Activated naive CD4-positive, alpha-beta T cell treated with Interleukin-2 at 50 U/mL for 16 hours (primary cell): Measurements from ENCODE around the gene KCNH1.
A peak's percentile ranks its signal among the peaks of the same experiment; 100 is the strongest.
"Not testable (repeated sequence)": the region's sequence is repeated elsewhere in the genome, so short reads cannot be mapped to it uniquely, and the experiment has no call there.

Experiments
- DNase-seq: peaks from one replicate; pipeline ENCODE4 v3.0.0-alpha.2; 2020

Gene KCNH1

DNA sequence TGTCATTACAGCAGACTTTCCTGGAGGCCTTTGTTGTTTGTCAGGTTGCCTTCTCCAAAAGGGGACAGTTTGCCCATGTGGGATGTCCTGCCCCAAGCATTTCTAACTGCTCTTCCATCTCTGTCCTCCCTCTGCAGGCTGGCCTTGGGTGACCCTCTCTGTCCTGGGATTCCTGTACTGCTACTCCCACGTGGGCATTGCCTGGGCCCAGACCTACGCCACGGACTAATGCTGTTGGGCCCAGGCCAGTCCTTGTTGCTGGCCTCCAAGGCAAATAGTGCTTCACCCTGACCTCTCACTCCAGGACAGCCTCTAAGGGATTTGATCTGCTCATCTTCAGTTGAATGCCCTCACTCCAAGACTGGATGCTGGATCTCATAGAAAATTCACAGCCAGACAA lies 459.8 kb downstream of the KCNH1 start:
- no peak for DNase-seq

DNA sequence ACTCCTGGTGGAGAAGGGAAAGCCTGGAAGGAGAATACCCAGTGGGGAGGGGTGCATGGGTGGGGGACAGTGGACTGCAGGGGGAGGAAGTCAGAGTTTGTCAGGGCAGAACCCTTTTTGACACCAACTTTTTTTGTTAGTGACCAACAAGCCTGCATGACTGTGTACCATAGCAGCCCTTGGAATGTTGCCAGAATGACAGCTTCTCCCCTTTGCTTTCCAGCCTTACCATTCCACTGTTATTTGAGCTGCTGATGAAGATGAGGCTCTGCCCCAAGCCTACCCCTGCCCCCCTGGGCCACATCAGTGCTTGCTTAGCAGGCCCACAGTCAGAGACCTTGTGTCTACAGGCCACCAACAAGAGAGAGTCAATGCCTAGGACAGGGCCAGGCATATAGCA lies 464.0 kb downstream of the KCNH1 start:
- DNase-seq: no peak

DNA sequence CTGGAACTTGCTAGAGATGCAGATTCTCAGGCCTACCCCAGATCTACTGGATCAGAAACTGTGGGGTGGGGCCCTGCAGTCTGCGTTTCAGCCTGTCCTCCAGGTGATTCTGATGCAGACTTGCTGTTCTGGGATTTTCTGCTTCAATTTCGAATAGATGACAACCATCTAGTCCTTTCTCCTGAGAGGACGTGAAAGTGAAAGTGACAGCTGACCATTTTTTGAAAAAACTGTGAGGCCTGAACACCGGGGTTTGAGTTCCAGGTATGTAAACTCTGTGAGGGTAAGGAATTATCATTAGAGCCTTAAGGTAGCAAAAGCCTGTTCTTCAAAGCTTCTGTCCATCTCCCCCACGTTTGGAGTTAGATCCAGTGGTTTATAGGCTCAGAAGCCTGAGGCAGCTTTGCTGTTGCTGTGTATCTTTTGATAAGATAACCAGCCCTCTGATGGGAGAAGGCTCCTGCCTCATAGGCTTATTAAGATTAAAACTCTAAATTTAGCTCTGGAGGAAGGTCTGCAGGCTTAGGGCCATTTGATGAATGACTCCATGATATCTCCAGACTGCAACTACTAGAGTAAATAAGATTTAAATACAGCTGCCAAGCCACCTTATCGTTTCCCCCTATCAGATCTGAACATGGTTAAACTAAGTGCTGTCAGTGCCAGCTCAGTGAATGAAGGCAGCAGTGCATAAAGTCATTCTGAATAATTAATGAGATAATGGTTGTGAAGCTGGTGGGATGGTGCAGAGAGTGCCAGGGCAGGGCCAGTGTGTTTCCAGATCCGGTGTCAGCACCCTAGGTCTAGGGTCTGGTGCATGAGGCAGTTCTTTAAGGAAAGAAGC lies 470.0 kb downstream of the KCNH1 start:
- no peak for DNase-seq

DNA sequence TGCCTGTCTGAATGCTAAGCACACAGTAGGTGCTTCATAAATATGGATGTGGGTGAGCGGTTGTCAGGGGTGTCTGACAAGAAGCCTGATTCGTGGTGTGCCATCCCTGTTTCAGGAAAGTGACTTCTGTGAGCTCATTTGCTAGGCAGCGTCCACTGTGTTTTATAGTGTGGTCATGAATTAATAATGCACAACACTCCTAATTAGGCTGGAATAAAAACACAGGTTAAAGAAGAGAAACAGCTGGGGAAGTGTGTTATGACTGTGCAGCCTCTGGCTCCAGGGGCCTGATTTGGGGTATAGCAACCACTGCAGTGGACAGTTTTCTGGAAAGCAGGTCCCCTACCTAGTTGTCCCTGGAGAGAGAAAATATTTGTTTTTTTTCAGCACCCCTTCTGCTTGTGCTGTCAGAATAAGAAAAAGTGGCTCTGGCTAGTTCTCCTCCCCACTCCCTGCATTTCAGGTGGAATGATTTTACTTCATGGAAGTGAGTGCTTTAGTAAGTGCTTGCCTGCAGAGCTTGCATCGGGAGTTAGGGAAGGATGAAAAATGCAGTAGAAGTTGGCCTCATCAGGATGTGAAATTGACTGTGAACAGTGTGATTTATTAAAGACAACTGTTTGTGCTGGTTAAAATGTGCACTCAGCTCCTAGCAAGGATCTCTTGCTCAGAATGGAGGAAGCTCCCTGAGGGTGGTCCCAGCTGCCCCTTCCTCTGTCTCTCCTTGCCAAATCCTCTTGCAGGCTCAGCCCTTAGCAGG lies 471.5 kb downstream of the KCNH1 start:
- no peak for DNase-seq

DNA sequence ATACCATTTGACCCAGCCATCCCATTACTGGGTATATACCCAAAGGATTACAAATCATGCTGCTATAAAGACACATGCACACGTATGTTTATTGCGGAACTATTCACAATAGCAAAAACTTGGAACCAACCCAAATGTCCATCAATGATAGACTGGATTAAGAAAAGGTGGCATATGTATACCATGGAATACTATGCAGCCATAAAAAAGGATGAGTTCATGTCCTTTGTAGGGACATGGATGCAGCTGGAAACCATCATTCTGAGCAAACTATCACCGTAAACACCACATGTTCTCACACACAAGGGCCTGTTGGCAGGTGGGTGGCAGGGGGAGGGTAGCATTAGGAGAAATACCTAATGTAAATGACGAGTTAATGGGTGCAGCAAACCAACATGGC lies 472.4 kb downstream of the KCNH1 start:
- not testable (repeated sequence) for DNase-seq

DNA sequence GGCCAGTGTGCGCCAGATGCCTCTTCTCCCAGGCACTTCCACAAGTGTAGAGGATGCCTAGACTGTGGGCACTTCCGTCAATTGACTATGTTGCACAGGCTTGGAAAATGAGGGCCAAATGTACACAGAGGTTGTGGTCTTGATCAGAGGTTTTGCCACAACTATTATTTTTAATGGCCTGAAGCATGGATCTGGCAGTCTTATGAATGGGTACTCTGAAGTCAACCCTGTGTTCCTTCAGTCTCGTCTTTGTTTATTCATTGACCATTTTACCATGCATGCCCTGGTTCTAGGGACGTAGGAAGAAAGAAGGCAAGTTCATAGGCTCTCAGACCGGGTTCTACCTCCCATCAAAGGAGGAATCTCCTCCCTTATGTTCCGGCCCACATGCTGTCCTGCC lies 476.1 kb downstream of the KCNH1 start:
- no peak for DNase-seq

DNA sequence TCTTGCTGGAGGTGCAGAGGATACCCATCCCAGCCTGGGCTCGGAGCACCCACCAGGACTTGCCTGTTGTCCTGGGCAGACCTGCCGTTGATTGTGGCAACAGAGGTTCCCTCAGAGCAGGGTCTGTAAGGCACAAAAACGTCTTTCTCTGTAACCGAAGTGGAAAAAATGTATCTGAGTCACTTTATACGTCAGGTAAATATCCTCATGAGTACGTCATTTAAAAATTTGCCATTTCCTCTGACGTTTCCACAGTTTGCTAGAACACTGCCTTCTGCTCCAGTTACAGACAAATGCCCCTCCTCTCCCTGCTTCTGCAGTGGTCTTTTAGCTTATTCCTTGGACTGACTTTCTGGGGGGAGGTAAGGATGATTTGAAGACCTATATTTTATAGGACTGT lies 478.4 kb downstream of the KCNH1 start:
- no peak for DNase-seq

DNA sequence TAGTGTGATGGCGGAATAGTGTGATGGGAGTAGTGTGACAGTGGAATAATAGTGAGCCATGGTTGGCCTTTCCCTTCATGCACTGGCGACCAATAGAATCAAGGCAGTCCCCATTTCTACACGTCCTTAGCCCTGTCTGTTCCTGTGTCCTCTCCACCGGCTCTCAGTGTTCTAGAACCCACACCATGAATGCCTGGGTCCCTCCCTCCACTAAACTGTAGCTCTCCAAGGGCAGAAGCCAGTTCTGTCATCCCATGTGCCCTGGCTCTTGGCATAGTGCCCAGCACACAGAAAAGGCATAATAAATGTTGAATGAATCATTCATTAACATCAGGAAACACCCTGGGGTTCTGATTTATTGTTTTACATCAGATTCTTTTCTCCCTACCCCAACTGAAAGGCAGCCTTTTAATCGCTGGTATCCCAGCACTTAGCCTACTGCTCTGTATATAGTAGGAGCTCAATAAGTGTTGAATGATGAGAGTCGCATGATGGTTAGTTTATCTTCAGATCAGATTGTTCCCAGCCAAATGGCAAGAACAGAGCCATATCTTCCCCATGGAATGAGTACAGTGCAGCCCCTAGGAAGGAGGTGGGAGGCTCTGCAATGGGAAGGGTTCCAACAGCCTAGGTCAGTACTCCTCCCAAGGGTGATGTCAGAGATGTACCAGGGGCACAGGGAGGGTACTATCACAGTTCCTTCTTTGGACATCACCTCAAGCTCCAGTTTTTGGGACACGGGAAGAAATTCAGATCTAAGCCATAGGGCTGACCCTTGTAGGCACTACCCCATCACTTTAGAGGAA lies 479.6 kb downstream of the KCNH1 start:
- DNase-seq: peak; percentile 11

DNA sequence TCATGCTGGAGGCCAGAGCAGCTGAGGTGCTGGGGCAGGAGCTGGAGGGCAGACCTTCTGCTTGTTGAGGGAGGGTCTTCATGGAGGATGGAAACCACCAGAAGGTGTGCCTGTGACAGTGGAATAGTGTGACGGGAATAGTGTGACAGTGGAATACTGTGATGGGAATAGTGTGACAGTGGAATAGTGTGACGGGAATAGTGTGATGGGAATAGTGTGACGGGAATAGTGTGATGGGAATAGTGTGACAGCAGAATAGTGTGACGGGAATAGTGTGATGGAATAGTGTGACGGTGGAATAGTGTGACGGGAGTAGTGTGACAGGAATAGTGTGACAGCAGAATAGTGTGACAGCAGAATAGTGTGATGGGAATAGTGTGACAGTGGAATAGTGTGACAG lies 480.2 kb downstream of the KCNH1 start:
- no peak for DNase-seq

DNA sequence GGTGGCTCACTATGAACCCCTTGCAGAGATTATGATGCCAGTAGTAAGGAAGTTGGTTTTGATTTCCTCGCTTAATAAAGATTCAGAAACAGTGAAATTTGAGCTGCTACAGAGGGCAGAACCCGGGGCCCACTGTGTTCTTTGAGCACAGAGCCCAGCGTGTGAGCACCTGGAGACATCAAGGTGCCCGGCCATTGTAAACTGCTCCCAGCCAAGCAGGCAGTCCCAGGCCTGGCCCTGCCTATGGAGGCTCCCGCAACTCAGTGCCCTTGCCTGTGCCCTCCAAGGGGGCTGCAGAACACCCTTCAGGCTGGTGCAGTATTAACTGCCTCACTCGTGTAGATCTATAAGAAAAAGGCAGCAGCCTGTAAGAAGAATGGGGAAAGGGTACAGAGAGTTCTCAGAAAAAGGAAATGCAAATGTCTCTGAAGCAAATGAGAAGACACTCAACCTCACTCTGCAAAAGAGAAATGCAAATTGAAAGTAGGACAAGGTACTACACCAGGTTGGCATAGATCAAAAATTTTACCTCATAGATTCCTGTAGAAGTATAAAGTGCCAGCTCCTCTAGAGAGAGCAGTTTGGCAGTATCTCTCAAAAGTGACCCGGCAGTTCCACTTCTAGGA lies 481.5 kb downstream of the KCNH1 start:
- DNase-seq: no peak

DNA sequence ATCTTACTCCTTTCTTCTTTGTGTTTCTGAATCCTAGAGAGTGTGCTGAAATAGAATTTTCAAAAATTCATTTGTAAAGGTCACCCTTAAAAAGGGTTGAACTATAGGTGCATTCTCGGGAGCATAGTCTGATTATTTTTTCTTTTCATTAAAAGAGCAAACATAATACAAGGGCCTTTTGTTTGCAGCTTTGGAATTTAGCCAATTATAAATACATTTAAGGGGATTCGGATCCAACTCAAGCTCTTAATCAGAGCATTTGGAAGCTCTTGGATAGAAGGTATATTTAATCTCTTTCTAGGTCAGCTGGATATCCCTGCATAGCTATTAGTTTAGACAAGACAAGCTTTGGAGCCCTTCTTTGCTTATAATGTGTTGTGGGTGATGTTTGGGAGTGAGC lies 483.5 kb downstream of the KCNH1 start:
- no peak for DNase-seq

DNA sequence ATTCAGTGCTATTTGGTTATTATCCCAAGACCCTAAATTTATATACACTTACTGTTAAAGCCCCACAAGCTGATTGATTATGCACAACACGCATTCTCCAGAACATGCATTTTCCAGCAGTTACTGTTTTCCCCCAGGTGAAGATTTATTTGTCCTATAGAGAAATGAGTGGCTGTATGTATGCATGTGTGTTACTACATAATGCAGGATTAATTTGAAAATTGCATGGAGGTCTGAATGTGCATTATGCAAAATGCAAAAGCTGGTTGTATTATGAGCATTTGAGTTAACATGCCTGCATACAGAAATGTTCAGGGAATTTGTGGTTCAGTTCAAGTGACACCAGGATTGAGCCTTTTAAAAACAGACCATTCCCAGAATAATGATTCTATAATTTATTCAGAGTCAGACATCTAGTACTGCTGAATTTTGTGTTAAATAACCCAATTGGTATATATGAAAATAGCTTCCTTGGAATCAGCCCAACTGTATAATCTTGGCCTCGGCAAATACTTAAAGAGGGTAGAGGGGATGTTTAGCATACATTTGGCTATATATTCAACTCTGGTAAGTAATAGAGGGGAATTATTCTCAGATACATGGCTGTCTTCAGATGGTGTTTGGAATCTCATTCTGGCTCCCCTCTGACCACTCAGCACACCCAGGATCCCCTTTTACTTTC lies 485.2 kb downstream of the KCNH1 start:
- no peak for DNase-seq

DNA sequence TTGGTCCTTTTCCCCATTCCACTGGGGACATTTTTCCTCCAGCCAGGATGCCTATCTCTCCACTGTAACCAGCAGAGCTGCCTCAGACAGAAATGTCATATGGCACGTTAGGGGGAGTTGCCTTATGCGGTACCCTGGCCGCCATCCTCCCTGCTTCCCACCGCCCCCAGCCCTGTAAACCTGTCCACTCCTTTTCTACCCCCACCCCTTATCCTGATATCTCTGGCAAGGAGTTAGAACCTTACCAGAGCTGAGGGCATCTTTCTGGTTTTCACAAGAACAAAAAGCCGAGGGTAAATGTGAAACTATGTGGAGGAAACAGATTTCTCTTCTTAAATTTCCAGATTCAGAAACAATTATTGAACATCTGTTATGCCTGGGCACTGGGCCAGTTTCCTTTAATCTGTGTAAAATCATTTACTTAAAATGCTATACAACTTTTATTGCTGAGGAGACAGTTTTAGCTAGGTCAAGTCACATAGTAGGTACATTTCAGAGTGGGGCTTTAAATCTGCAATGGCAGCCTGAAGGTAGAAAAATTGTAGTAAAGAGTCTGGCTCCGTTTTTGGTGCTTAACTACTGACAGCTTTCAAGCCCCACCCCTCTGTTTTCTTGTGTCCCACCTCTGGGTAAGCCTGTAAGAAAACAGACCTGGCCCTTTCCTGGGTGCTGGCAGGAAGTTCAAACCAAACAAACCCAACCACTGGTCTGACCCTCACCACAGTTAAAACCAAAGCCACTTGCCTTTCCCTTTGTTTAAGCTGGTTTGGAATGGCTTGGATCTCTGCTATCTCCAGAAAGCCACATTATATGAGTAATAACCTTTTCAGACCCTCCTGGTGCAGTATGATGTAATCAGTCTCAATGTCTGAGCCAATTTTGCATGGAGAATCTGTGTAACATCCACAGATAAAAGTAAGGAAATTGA lies 486.3 kb downstream of the KCNH1 start:
- DNase-seq: no peak

DNA sequence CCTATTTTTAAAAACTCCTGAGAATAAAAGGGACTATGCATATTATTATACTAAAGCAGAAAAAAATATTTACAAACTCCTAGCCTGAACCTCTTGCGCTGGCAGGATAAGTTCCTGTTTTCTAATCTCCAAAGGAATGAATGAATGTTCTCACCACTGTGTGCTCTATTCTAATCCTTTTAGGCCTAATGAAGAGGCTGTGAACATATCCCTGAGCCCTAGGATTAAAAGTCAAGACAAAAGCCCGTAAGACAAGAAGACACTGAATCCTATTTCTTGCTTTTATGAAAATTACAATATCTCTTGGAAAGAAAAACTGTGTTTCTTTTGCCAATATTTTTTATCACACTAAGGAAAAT lies 487.7 kb downstream of the KCNH1 start:
- no peak for DNase-seq

DNA sequence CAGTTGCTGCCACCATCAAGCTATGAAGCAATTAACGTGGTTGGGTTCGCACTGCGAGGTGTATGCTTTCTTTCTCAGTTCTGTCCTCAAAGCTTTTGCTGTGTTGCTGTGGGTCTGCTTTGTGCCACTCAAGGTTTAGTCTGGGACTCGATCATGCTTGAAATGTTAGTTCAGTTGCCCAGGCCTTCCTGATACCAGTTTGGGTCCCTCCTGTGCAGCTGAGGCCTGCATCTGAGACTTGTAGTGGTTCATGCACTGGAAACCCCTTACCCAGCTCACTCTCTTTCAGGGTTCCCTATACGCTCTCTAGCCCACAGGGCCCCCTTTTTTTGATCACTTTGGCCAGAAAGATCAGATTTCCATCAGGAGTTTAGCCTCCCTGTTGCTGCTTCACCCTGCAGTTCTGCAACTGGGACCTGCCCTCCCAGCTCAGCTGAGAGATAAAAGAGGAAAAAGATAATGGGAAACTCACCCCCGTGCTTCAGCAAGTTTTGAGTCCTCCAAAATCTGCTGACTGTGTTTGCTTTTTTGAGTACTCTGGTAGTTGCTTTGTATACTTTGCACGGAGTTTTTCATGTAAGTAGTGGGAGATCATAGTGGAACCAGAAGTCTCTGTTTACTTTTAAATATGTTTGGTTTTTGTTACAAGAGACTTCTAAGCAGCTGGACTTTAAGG lies 488.2 kb downstream of the KCNH1 start:
- no peak for DNase-seq

DNA sequence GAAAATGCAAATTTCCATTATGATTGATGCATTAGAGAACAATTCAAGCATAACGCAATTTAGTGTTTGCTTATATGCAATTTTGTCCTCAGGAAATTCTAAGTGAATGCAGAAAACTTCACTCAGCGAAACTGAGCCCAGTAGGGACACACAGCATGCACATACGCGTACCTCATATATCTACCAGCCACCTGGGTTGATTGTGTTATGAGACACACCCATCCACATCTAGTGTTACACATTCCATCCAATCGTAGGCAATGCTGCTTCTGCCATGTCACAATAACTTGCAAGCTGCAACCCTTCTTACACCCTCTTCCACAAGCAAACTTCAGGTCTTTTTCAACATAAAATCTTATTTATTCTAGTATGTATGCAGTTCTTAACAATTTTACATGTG lies 492.4 kb downstream of the KCNH1 start:
- no peak for DNase-seq

DNA sequence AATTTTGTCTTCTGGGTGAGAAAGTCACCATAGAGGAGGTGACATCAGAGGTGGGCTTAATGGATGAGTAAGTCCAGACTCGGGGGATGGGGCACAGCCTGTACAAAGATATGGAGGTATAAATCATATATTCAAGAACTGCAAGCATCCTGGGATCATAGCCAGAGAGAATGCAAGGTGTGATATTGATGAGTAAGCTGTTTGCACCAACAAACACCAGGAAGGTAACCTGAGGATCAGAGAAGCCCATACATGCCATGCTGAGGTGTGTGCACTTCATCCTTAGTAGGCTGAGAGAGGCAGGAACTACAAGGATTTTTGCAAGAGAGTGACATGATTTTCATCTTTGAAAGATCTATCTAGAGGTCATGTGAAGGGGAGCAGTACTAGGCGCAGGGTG lies 498.8 kb downstream of the KCNH1 start:
- no peak for DNase-seq

DNA sequence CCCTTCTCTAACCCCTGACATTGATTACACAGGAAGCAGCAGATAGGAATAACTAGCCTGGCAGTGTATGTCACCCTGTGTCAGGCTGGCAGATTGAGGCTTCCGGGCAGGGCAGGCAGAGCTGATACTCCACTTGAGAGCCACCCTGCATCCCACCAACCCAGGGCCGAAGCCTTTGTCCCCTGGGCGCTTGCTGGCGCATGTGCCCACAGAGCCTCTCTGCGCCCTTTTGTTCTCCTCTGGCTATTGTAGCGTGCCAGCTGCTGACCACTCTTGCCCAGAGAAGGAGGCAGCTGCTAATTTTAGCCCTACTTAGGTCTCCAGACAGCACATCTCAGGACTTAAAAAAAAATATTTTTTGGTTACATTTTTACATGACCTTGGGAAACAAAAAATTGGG lies 500.3 kb downstream of the KCNH1 start:
- no peak for DNase-seq

DNA sequence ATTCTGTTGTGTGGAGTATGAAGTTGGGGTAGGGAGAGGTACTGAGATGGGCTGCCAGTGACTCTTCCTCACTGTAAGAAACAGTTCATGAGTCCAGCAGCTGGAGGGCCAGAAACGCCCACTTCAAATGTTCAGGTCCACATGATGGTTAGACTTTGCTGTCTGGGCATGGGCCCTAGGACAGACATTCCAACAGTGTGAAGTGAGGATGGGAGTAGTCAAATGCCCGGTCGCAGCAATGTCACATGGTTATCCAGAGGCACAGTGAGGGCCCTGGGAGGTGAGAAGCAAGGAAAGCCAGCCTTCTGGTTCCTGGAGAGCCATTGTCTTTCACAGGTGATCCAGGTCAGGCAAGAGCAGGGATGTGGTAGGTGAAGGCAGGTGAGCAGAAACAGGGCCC lies 500.8 kb downstream of the KCNH1 start:
- no peak for DNase-seq

DNA sequence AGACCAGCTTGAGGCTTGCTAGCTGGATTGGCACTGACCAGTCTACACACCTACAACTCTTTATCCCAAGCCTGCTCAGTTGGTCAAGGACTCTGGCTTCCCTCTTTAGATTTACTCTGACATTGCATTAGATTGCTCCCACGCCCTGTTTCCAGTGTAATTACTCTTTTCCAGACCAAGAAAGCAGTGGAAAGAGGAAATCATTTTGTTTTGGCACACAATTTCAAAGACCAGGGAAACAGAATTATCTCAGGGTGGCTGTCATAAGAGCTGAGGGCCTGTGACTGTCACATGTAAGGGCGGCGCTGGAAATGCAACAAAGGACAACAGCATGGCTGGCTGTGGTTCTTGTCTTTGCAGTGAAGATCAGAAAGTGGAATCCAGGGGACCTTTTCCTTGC lies 502.5 kb downstream of the KCNH1 start:
- no peak for DNase-seq

DNA sequence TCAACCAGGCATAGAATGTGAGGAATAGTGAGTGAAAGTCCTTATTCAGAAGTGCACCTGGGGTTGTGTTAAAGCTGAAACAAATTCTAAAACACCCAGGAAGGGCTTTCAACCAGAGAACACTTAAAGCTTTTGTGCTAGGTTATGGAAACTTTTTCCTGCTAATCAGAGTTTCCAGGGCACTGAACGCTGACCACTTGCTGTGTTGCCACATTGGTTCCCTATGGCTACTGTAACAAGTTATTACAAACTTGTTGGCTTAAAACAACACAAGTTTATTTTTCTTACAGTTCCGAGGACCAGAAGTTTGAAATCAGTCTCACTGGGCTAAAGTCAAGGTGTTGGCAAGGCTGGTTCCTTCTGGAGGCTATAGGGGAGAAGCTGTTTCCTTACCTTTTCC lies 504.7 kb downstream of the KCNH1 start:
- no peak for DNase-seq
